WTC11 (cell line): Measurements from ENCODE around the gene GLG1.

Experiments used
- CREB1 ChIP-seq: sonication (generic); formaldehyde crosslinking; IDR thresholded peaks from 2 replicates; pipeline ENCODE4 v1.8.0; 2023; ENCODE audit warnings: mild to moderate bottlenecking, missing genetic modification reagents
- EMX1 ChIP-seq: fragments of 250-450 bp; sonication (Bioruptor Pico); IDR thresholded peaks from 2 replicates; pipeline ENCODE4 v1.8.0; 2021; ENCODE audit warnings: mild to moderate bottlenecking
- ETV6 ChIP-seq: sonication (generic); formaldehyde crosslinking; IDR thresholded peaks from 2 replicates; pipeline ENCODE4 v1.8.1; 2022; ENCODE audit warnings: mild to moderate bottlenecking, missing genetic modification reagents
- NR2C2 ChIP-seq: sonication (generic); formaldehyde crosslinking; IDR thresholded peaks from 2 replicates; pipeline ENCODE4 v1.8.0; 2022; ENCODE audit warnings: mild to moderate bottlenecking, missing genetic modification reagents
- RELA ChIP-seq: sonication (generic); formaldehyde crosslinking; IDR thresholded peaks from 2 replicates; pipeline ENCODE4 v1.8.1; 2022; ENCODE audit warnings: missing genetic modification reagents, mild to moderate bottlenecking, borderline replicate concordance
- SMAD3 ChIP-seq: sonication (generic); formaldehyde crosslinking; IDR thresholded peaks from 2 replicates; pipeline ENCODE4 v1.8.0; 2022; ENCODE audit warnings: missing genetic modification reagents, mild to moderate bottlenecking, borderline replicate concordance
- STAT6 ChIP-seq: sonication (generic); formaldehyde crosslinking; conservative IDR thresholded peaks from 2 replicates; pipeline ENCODE4 v1.8.1; 2023; ENCODE audit warnings: mild to moderate bottlenecking, low read depth, missing genetic modification reagents, moderate library complexity
- TCF7 ChIP-seq: sonication (generic); formaldehyde crosslinking; IDR thresholded peaks from 2 replicates; pipeline ENCODE4 v1.8.0; 2022; ENCODE audit warnings: mild to moderate bottlenecking, low read depth, missing genetic modification reagents, moderate library complexity
- TP53 ChIP-seq: sonication (generic); formaldehyde crosslinking; IDR thresholded peaks from 2 replicates; pipeline ENCODE4 v1.8.1; 2023; ENCODE audit warnings: mild to moderate bottlenecking, missing genetic modification reagents
- TF ChIP-seq, protein P1 (sequence below): fragments of 200-600 bp; IDR thresholded peaks from 2 replicates; pipeline ENCODE4 v1.8.0; 2022; ENCODE audit warnings: antibody characterized with exemption
- TF ChIP-seq, protein P2 (sequence below): sonication (generic); formaldehyde crosslinking; IDR thresholded peaks from 2 replicates; pipeline ENCODE4 v1.8.1; 2023; ENCODE audit warnings: mild to moderate bottlenecking, missing genetic modification reagents

DNA sequence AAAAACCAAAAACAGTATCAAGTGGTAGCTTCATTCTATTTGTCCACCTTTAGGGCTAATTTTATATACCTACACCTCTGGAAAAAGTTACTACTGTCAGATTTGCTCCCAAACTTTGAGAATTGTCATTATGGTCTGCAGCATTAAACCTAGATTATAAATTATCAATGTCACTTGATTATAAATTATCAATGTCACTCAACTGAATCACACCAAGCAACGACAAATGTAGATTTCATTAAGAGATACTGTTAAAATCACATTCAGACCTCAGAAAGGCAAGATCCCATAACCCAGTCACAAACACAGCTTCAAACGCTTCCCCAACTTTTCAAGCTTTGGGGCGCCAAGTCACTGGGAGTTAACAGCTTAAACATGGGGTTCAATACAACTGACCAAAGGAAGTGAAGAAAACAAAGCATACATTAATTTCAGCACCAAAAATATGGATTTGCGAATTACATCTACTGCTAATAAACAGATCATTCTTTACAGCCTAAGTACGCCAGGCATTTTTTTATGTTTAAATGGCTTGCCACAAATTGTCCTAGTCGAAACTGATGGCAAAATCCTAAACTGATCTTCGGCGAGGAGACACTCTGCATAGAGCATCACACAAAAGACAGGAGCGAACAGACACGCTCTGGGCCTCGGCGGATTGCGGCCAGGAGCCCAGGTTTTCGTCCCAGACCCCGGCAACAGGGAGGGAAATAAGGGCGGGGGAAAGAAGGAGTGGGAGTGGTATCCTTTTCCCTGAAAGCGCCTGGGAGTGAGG lies 981 bp downstream of the GLG1 start:
- TF ChIP-seq ETV6, result no peak
- TF ChIP-seq NR2C2 (CRISPR knock-in tag), result no peak
- TF ChIP-seq, protein P1, sequence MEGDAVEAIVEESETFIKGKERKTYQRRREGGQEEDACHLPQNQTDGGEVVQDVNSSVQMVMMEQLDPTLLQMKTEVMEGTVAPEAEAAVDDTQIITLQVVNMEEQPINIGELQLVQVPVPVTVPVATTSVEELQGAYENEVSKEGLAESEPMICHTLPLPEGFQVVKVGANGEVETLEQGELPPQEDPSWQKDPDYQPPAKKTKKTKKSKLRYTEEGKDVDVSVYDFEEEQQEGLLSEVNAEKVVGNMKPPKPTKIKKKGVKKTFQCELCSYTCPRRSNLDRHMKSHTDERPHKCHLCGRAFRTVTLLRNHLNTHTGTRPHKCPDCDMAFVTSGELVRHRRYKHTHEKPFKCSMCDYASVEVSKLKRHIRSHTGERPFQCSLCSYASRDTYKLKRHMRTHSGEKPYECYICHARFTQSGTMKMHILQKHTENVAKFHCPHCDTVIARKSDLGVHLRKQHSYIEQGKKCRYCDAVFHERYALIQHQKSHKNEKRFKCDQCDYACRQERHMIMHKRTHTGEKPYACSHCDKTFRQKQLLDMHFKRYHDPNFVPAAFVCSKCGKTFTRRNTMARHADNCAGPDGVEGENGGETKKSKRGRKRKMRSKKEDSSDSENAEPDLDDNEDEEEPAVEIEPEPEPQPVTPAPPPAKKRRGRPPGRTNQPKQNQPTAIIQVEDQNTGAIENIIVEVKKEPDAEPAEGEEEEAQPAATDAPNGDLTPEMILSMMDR, result no peak
- no peak for TF ChIP-seq STAT6
- TF ChIP-seq SMAD3 (CRISPR knock-in tag), result no peak
- TF ChIP-seq, protein P2, sequence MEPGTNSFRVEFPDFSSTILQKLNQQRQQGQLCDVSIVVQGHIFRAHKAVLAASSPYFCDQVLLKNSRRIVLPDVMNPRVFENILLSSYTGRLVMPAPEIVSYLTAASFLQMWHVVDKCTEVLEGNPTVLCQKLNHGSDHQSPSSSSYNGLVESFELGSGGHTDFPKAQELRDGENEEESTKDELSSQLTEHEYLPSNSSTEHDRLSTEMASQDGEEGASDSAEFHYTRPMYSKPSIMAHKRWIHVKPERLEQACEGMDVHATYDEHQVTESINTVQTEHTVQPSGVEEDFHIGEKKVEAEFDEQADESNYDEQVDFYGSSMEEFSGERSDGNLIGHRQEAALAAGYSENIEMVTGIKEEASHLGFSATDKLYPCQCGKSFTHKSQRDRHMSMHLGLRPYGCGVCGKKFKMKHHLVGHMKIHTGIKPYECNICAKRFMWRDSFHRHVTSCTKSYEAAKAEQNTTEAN, result no peak
- TF ChIP-seq RELA (CRISPR knock-in tag), result no peak
- TF ChIP-seq CREB1 (CRISPR knock-in tag), result no peak
- no peak for TF ChIP-seq TP53 (CRISPR knock-in tag)
- TF ChIP-seq TCF7 (CRISPR knock-in tag), result no peak
- no peak for TF ChIP-seq EMX1 (CRISPR knock-in tag)
